SK-N-SH (cell line): ENCODE data around the gene R3HDM4. TPM values are rescaled to one million over a fixed set of nuclear protein-coding genes. Genes with fewer than 3 reads are reported as not detected.

Source experiments
- CTCF ChIA-PET: fragments of 300-600, 350-600 bp; formaldehyde crosslinking; extraction: SDS; loops from one replicate; lab custom pipeline; 2021; lab: Yijun Ruan, JAX
- POLR2A ChIA-PET: fragments of 350-600 bp; sonication (Branson Sonifier 250); formaldehyde crosslinking; extraction: SDS; loops from one replicate; lab custom pipeline; 2020; ENCODE audit warnings: antibody characterized with exemption, inconsistent platforms; lab: Yijun Ruan, JAX
- DNase-seq: peaks from one replicate; pipeline ENCODE4 v3.0.0; 2012
- H2AFZ ChIP-seq: fragments of 200-600 bp; sonication (generic); 2 replicates; pipeline ENCODE4 v1.8.1; 2016; ENCODE audit warnings: antibody characterized with exemption, mild to moderate bottlenecking, low read depth
- H3F3A ChIP-seq: fragments of 200-600 bp; sonication (generic); replicated peaks from 2 replicates; pipeline ENCODE3; 2016; ENCODE audit warnings: antibody characterized with exemption, mild to moderate bottlenecking; ENCODE audit not compliant: insufficient read depth
- H3K27ac ChIP-seq, 2 experiments: fragments of 200-500 bp in 1 of 2; fragments of 200-600 bp in 1 of 2; sonication (Bioruptor generic) in 1 of 2; sonication (generic), shearing (Covaris generic) in 1 of 2; 2 replicates each; pipeline versions ENCODE4 v1.5.1 to v1.6.1; 2014 to 2016; ENCODE audit warnings: low read depth in 2 of 2, inconsistent platforms in 1 of 2, low read length in 1 of 2, mild to moderate bottlenecking in 1 of 2, mixed read lengths in 1 of 2
- H3K27me3 ChIP-seq: fragments of 200-600 bp; sonication (generic), shearing (Covaris generic); 2 replicates; pipeline ENCODE4 v1.6.1; 2016; ENCODE audit warnings: mixed run types; ENCODE audit not compliant: insufficient read depth
- H3K36me3 ChIP-seq, 2 experiments: fragments of 200-500 bp in 1 of 2; fragments of 200-600 bp in 1 of 2; sonication (Bioruptor generic) in 1 of 2; sonication (generic) in 1 of 2; replicated peaks in 1 of 2; 2 replicates each; pipeline versions ENCODE3 to v1.5.1; 2014 to 2016; ENCODE audit warnings: low read length in 1 of 2, mild to moderate bottlenecking in 1 of 2; ENCODE audit not compliant: insufficient read depth in 2 of 2, control insufficient read depth in 1 of 2
- H3K4me1 ChIP-seq, 2 experiments: fragments of 200-500 bp in 1 of 2; fragments of 200-600 bp in 1 of 2; sonication (Bioruptor generic) in 1 of 2; sonication (generic), shearing (Covaris generic) in 1 of 2; 2 replicates each; pipeline versions ENCODE4 v1.5.1 to v1.6.1; 2014 to 2016; ENCODE audit warnings: low read depth in 1 of 2, low read length in 1 of 2, mixed run types in 1 of 2; ENCODE audit not compliant: insufficient read depth in 2 of 2, control insufficient read depth in 1 of 2
- H3K4me2 ChIP-seq: fragments of 200-600 bp; sonication (generic), shearing (Covaris generic); 2 replicates; pipeline ENCODE4 v1.6.1; 2017; ENCODE audit warnings: mixed run types
- H3K4me3 ChIP-seq, 2 experiments: fragments of 200-500 bp in 1 of 2; fragments of 200-600 bp in 1 of 2; sonication (Bioruptor generic) in 1 of 2; sonication (generic), shearing (Covaris generic) in 1 of 2; 2 replicates each; pipeline versions ENCODE4 v1.5.1 to v1.8.1; 2014 to 2016; ENCODE audit warnings: low read depth in 2 of 2, inconsistent platforms in 1 of 2, low read length in 1 of 2, mild to moderate bottlenecking in 1 of 2, mixed read lengths in 1 of 2, moderate library complexity in 1 of 2
- H3K79me2 ChIP-seq: fragments of 200-600 bp; sonication (generic); 2 replicates; pipeline ENCODE4 v1.8.1; 2017; ENCODE audit warnings: mild to moderate bottlenecking; ENCODE audit not compliant: insufficient read depth
- H3K9ac ChIP-seq: fragments of 200-600 bp; sonication (generic); 2 replicates; pipeline ENCODE4 v1.6.1; 2017; ENCODE audit warnings: mixed run types
- H3K9me2 ChIP-seq: fragments of 200-600 bp; sonication (generic); 2 replicates; pipeline ENCODE4 v1.6.1; 2017; ENCODE audit warnings: mixed run types
- H3K9me3 ChIP-seq: fragments of 200-600 bp; sonication (generic); 2 replicates; pipeline ENCODE4 v1.6.1; 2017; ENCODE audit warnings: mixed run types, mild to moderate bottlenecking, moderate library complexity
- H4K20me1 ChIP-seq: fragments of 200-600 bp; sonication (generic); 2 replicates; pipeline ENCODE4 v1.6.1; 2017; ENCODE audit warnings: mild to moderate bottlenecking, mixed run types; ENCODE audit not compliant: insufficient read depth
- CTCF ChIP-seq: fragments of 200-600 bp; sonication (generic); IDR thresholded peaks from 2 replicates; pipeline ENCODE4 v1.6.1; 2017; ENCODE audit warnings: antibody characterized with exemption, mild to moderate bottlenecking, moderate library complexity
- ELF1 ChIP-seq: IDR thresholded peaks from 2 replicates; pipeline ENCODE4 v1.4.0; 2012
- FOSL2 ChIP-seq: IDR thresholded peaks from 2 replicates; pipeline ENCODE4 v1.4.0; 2012; ENCODE audit warnings: low read depth, mild to moderate bottlenecking, moderate library complexity, borderline replicate concordance
- FOXM1 ChIP-seq: IDR thresholded peaks from 2 replicates; pipeline ENCODE4 v1.4.0; 2012; ENCODE audit warnings: low read depth, mild to moderate bottlenecking
- GABPA ChIP-seq: IDR thresholded peaks from 2 replicates; pipeline ENCODE4 v1.4.0; 2012; ENCODE audit warnings: low read depth, mild to moderate bottlenecking
- GATA2 ChIP-seq: sonication (generic); formaldehyde crosslinking; IDR thresholded peaks from 2 replicates; pipeline ENCODE4 v1.5.0; 2020; ENCODE audit warnings: mild to moderate bottlenecking, missing genetic modification reagents
- MEF2A ChIP-seq: IDR thresholded peaks from 2 replicates; pipeline ENCODE4 v1.4.0; 2012; ENCODE audit warnings: low read depth, borderline replicate concordance
- MXI1 ChIP-seq: IDR thresholded peaks from 2 replicates; pipeline ENCODE4 v1.6.1; 2012; ENCODE audit warnings: mild to moderate bottlenecking, low read depth, low read length, improper control_type of control experiment
- NFIC ChIP-seq: IDR thresholded peaks from 2 replicates; pipeline ENCODE4 v1.4.0; 2012; ENCODE audit warnings: borderline replicate concordance
- RAD21 ChIP-seq: IDR thresholded peaks from 2 replicates; pipeline ENCODE4 v1.6.1; 2012; ENCODE audit warnings: mild to moderate bottlenecking, low read length
- RFX5 ChIP-seq: IDR thresholded peaks from 2 replicates; pipeline ENCODE4 v1.6.1; 2012; ENCODE audit warnings: mild to moderate bottlenecking, improper control_type of control experiment, low read length
- RXRA ChIP-seq: IDR thresholded peaks from 2 replicates; pipeline ENCODE4 v1.4.0; 2012; ENCODE audit warnings: low read depth, mild to moderate bottlenecking, borderline replicate concordance
- SMC3 ChIP-seq: IDR thresholded peaks from 2 replicates; pipeline ENCODE4 v1.6.1; 2012; ENCODE audit warnings: low read depth, low read length, improper control_type of control experiment
- TAF1 ChIP-seq: IDR thresholded peaks from 2 replicates; pipeline ENCODE4 v1.6.1; 2012; ENCODE audit warnings: low read depth, mild to moderate bottlenecking, low read length, moderate library complexity, borderline replicate concordance
- TCF12 ChIP-seq: IDR thresholded peaks from 2 replicates; pipeline ENCODE4 v1.4.0; 2012
- TEAD4 ChIP-seq: IDR thresholded peaks from 2 replicates; pipeline ENCODE4 v1.4.0; 2012; ENCODE audit warnings: mild to moderate bottlenecking, borderline replicate concordance; ENCODE audit not compliant: insufficient read depth
- USF2 ChIP-seq: fragments of 150-350 bp; IDR thresholded peaks from 2 replicates; pipeline ENCODE4 v1.6.1; 2017; ENCODE audit warnings: antibody characterized with exemption, low read length, low read depth, borderline replicate concordance
- YY1 ChIP-seq: IDR thresholded peaks from 2 replicates; pipeline ENCODE4 v1.4.0; 2012; ENCODE audit warnings: low read depth, mild to moderate bottlenecking
- WGBS: methylation state at CpG from one replicate; pipeline ENCODE4 v1.1.6; 2017; ENCODE audit warnings: low lambda C conversion rate; 5-methylcytosine and 5-hydroxymethylcytosine counted together
- polyA plus RNA-seq, 3 experiments: library from polyadenylated mRNA; depleted of rRNA; stranded (reverse); fragments of >200 nt; gene quantifications; 2 replicates each; pipeline ENCODE4 v1.2.3, GENCODE V29; 2012
- TF ChIP-seq, protein P1 (sequence below): fragments of 150-350 bp; IDR thresholded peaks from 2 replicates; pipeline ENCODE4 v1.6.1; 2016; ENCODE audit warnings: mild to moderate bottlenecking, low read depth, low read length

R3HDM4 gene
- polyA plus RNA-seq, 1 of the 3 experiments (the other 2 are of a cell fraction): 39.2 TPM

GRCh38 chr19:882871-883497 is 30.0 kb downstream of the R3HDM4 start:
- H3K27ac ChIP-seq: no peak overlapping the region
- no peaks in the 10 kb centered on the region for H4K20me1 ChIP-seq
- H3K36me3 ChIP-seq: peaks cover 10 to 53% of the 10 kb centered on the region in 2 experiments
- H2AFZ ChIP-seq: no peak overlapping the region
- ChIA-PET POLR2A (no interaction called here), CTCF (no interaction called here)
- no peak overlapping the region for H3K4me3 ChIP-seq
- no peaks in the 10 kb centered on the region for H3K27me3 ChIP-seq
- H3K9me3 ChIP-seq: no peaks in the 10 kb centered on the region
- WGBS: 95% methylated on average over 14 of the region's 30 CpGs
- H3K9ac ChIP-seq: no peak overlapping the region
- H3F3A ChIP-seq: peaks cover 6% of the 10 kb centered on the region
- DNase-seq: no peak
- no peaks in the 10 kb centered on the region for H3K9me2 ChIP-seq
- no peaks in the 10 kb centered on the region for H3K79me2 ChIP-seq
- TF ChIP-seq GATA2 (no peak), SMC3 (no peak), FOXM1 (no peak), MEF2A (no peak), TAF1 (no peak), FOSL2 (no peak), RAD21 (no peak), TEAD4 (no peak), RXRA (no peak), TCF12 (no peak), USF2 (no peak), RFX5 (no peak), MXI1 (no peak)
- TF ChIP-seq, protein P1, sequence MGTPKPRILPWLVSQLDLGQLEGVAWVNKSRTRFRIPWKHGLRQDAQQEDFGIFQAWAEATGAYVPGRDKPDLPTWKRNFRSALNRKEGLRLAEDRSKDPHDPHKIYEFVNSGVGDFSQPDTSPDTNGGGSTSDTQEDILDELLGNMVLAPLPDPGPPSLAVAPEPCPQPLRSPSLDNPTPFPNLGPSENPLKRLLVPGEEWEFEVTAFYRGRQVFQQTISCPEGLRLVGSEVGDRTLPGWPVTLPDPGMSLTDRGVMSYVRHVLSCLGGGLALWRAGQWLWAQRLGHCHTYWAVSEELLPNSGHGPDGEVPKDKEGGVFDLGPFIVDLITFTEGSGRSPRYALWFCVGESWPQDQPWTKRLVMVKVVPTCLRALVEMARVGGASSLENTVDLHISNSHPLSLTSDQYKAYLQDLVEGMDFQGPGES: no peak
- H3K4me2 ChIP-seq: no peak overlapping the region
- H3K4me1 ChIP-seq: peaks cover 0 to 15% of the 10 kb centered on the region in 2 experiments; a peak in 1 of 4 replicates

GRCh38 chr19:881385-882071 is 31.5 kb downstream of the R3HDM4 start:
- Histone ChIP-seq H3K27ac (no peak overlapping the region), H3K4me1 (peaks cover 0 to 12% of the 10 kb centered on the region in 2 experiments; a peak in 1 of 4 replicates), H2AFZ (no peak overlapping the region), H3K9me3 (no peaks in the 10 kb centered on the region), H3K9me2 (no peaks in the 10 kb centered on the region), H3K4me2 (no peak overlapping the region), H3K79me2 (no peaks in the 10 kb centered on the region), H3K9ac (no peak overlapping the region), H4K20me1 (no peaks in the 10 kb centered on the region), H3K27me3 (no peaks in the 10 kb centered on the region), H3F3A (no peaks in the 10 kb centered on the region), H3K4me3 (no peak overlapping the region), H3K36me3 (peaks cover 7 to 59% of the 10 kb centered on the region in 2 experiments)
- ChIA-PET POLR2A (no interaction called here), CTCF (interaction anchor here (0.8 kb wide), 1 partner anchor 17 kb away, joined by 3 read pairs; no protein-coding TSS in a partner anchor)
- DNase-seq: no peak
- 97% methylated on average over 24 of the region's 34 CpGs for WGBS
- TF ChIP-seq GATA2 (no peak), YY1 (no peak), FOXM1 (no peak), FOSL2 (no peak), NFIC (no peak), ELF1 (no peak), GABPA (no peak), MEF2A (no peak), CTCF (no peak), RFX5 (no peak), TCF12 (no peak)
- TF ChIP-seq, protein P1: no peak
